Endothelial cell of umbilical vein (primary cell): ENCODE data around the gene PNPLA2. TPM values are rescaled to one million over a fixed set of nuclear protein-coding genes. Genes with fewer than 3 reads are reported as not detected.

Experiments used
- BruUV-seq: library from RNA; stranded (reverse); fragments of 400-500 nt; replicated peaks from 2 replicates; lab custom pipeline; 2021; lab: Mats Ljungman, UMichigan
- CTCF ChIA-PET: fragments of 300-600, 350-600 bp; sonication (Branson Sonifier 250); formaldehyde crosslinking; loops from one replicate; lab custom pipeline; 2021; ENCODE audit warnings: antibody characterized with exemption, inconsistent platforms; lab: Charles Lee
- POLR2A ChIA-PET: fragments of 300-600, 350-600 bp; sonication (Branson Sonifier 250); formaldehyde crosslinking; loops from one replicate; lab custom pipeline; 2021; ENCODE audit warnings: antibody characterized with exemption, inconsistent platforms; lab: Charles Lee
- DNase-seq: peaks from one replicate; pipeline ENCODE4 v3.0.0-alpha.2; 2011; ENCODE audit warnings: low read depth, low spot score
- FAIRE-seq: peaks from 2 replicates; lab custom pipeline; 2011; peaks lifted over from hg19 to GRCh38; lab: Jason Lieb, UNC
- H2AFZ ChIP-seq: 2 replicates; pipeline ENCODE4 v1.6.0; 2012; ENCODE audit warnings: low read depth, low read length, control low read depth, inconsistent platforms
- H3K27ac ChIP-seq: 2 replicates; pipeline ENCODE4 v1.5.1; 2011; ENCODE audit warnings: low read depth, mild to moderate bottlenecking, control low read depth, low read length, moderate library complexity; ENCODE audit not compliant: insufficient read depth
- H3K27me3 ChIP-seq, 2 experiments: 2 replicates each; pipeline versions ENCODE4 v1.6.0 to v1.6.1; 2011; ENCODE audit warnings: low read length in 2 of 2, mixed read lengths in 1 of 2; ENCODE audit not compliant: control insufficient read depth in 2 of 2, insufficient read depth in 2 of 2
- H3K36me3 ChIP-seq, 2 experiments: 2 replicates in 1 of 2; 3 replicates in 1 of 2; pipeline ENCODE4 v1.5.1; 2011; ENCODE audit warnings: low read length in 2 of 2, mild to moderate bottlenecking in 1 of 2, moderate library complexity in 1 of 2; ENCODE audit not compliant: control insufficient read depth in 2 of 2, insufficient read depth in 2 of 2; ENCODE audit errors: extremely low read depth in 1 of 2
- H3K4me1 ChIP-seq: 3 replicates; pipeline ENCODE4 v1.5.1; 2011; ENCODE audit warnings: mild to moderate bottlenecking, low read length; ENCODE audit not compliant: control insufficient read depth, insufficient read depth; ENCODE audit errors: extremely low read depth
- H3K4me2 ChIP-seq: 2 replicates; pipeline ENCODE4 v1.6.1; 2011; ENCODE audit warnings: low read length, control low read depth, mixed read lengths; ENCODE audit not compliant: insufficient read depth
- H3K4me3 ChIP-seq, 3 experiments: fragments of 200-600 bp in 1 of 3; sonication (generic), shearing (Covaris generic) in 1 of 3; replicated peaks in 1 of 3; 2 replicates each; pipeline ENCODE4 v1.5.1; 2011 to 2016; ENCODE audit warnings: control low read depth in 3 of 3, low read length in 3 of 3, mild to moderate bottlenecking in 2 of 3, inconsistent platforms in 1 of 3, low read depth in 1 of 3, moderate library complexity in 1 of 3; ENCODE audit not compliant: insufficient read depth in 1 of 3
- H3K79me2 ChIP-seq: 2 replicates; pipeline ENCODE4 v1.6.0; 2012; ENCODE audit warnings: low read length, inconsistent platforms; ENCODE audit not compliant: control insufficient read depth, insufficient read depth
- H3K9ac ChIP-seq: replicated peaks from 2 replicates; pipeline ENCODE3; 2011; ENCODE audit warnings: low read length, control low read depth; ENCODE audit not compliant: insufficient read depth; ENCODE audit errors: extremely low read depth
- H3K9me1 ChIP-seq: replicated peaks from 3 replicates; pipeline ENCODE4 v1.6.0; 2011; ENCODE audit warnings: mild to moderate bottlenecking, low read length; ENCODE audit not compliant: control insufficient read depth, insufficient read depth; ENCODE audit errors: extremely low read depth
- H3K9me3 ChIP-seq: replicated peaks from 2 replicates; pipeline ENCODE4 v1.5.1; 2012; ENCODE audit warnings: low read length, inconsistent platforms; ENCODE audit not compliant: control insufficient read depth, insufficient read depth
- H4K20me1 ChIP-seq: replicated peaks from 2 replicates; pipeline ENCODE3; 2011; ENCODE audit warnings: mild to moderate bottlenecking, low read length; ENCODE audit not compliant: control insufficient read depth, insufficient read depth; ENCODE audit errors: extremely low read depth
- EZH2 ChIP-seq: IDR thresholded peaks from 2 replicates; pipeline ENCODE4 v1.6.1; 2012; ENCODE audit warnings: borderline replicate concordance, low read depth, mild to moderate bottlenecking, moderate library complexity, low read length, inconsistent platforms; ENCODE audit not compliant: severe bottlenecking
- FOS ChIP-seq: IDR thresholded peaks from 2 replicates; pipeline ENCODE4 v1.6.1; 2011; ENCODE audit warnings: mild to moderate bottlenecking, low read length, moderate library complexity, borderline replicate concordance; ENCODE audit not compliant: insufficient read depth
- GATA2 ChIP-seq: IDR thresholded peaks from 2 replicates; pipeline ENCODE4 v1.7.0; 2011; ENCODE audit warnings: low read depth, mild to moderate bottlenecking, moderate library complexity, mixed read lengths, low read length; ENCODE audit not compliant: insufficient read length, insufficient read depth
- JUN ChIP-seq: IDR thresholded peaks from 2 replicates; pipeline ENCODE4 v1.6.1; 2011; ENCODE audit warnings: borderline replicate concordance, low read depth; ENCODE audit not compliant: insufficient read length, insufficient read depth
- MYC ChIP-seq: IDR thresholded peaks from one replicate; pipeline ENCODE4 v1.6.1; 2011; ENCODE audit warnings: mild to moderate bottlenecking, low read depth, low read length
- POLR2A ChIP-seq: IDR thresholded peaks from 2 replicates; pipeline ENCODE4 v1.6.1; 2012; ENCODE audit warnings: low read depth, mild to moderate bottlenecking, control low read depth, low read length
- POLR2AphosphoS5 ChIP-seq: IDR thresholded peaks from 2 replicates; pipeline ENCODE4 v1.6.1; 2012; ENCODE audit warnings: low read depth, mild to moderate bottlenecking, control low read depth, low read length, moderate library complexity; ENCODE audit not compliant: insufficient read depth
- dilution Hi-C: fragments of 300-500 bp; cut with MboI; formaldehyde crosslinking; loops from one replicate; pipeline ENCODE4 v1.15.0; 2019; ENCODE audit warnings: low sequenced_read_pairs; ENCODE audit not compliant: extremely low pct_ligation_motif_present
- intact Hi-C: fragments of 100-400 bp; cut with micrococcal nuclease; formaldehyde crosslinking; loops from one replicate; pipeline ENCODE4 v1.10.0; 2022
- polyA plus RNA-seq, 4 experiments: library from polyadenylated mRNA; depleted of rRNA in 3 of 4; stranded (reverse) in 3 of 4; unstranded in 1 of 4; fragments of >200 nt; gene quantifications; 2 replicates each; pipeline versions ENCODE4 v1.2.1 to v1.2.3, GENCODE V29; 2011 to 2012; ENCODE audit warnings: missing spikeins in 1 of 4
- total RNA-seq: library from RNA; stranded (reverse); gene quantifications from 2 replicates; pipeline ENCODE4 v1.2.3, GENCODE V29; 2021
- TF ChIP-seq, protein P1 (sequence below), 2 donors: IDR thresholded peaks; 1 replicate in 1 of 2; 2 replicates in 1 of 2; pipeline ENCODE4 v1.5.1; 2011; ENCODE audit warnings: low read length in 2 of 2, mild to moderate bottlenecking in 2 of 2, moderate library complexity in 2 of 2, control low read depth in 1 of 2, inconsistent platforms in 1 of 2, low read depth in 1 of 2; ENCODE audit not compliant: insufficient read depth in 1 of 2; ENCODE audit errors: extremely low read depth in 1 of 2
- TF ChIP-seq, protein P2 (sequence below): IDR thresholded peaks from 2 replicates; pipeline ENCODE4 v1.6.1; 2011; ENCODE audit not compliant: insufficient read depth, insufficient read length

PNPLA2 gene
- total and polyA plus RNA-seq, 2 donors (not counting 3 experiments of a cell fraction or from before 2014, with no cell fraction given), result 73.1 to 75.6 TPM

DNA sequence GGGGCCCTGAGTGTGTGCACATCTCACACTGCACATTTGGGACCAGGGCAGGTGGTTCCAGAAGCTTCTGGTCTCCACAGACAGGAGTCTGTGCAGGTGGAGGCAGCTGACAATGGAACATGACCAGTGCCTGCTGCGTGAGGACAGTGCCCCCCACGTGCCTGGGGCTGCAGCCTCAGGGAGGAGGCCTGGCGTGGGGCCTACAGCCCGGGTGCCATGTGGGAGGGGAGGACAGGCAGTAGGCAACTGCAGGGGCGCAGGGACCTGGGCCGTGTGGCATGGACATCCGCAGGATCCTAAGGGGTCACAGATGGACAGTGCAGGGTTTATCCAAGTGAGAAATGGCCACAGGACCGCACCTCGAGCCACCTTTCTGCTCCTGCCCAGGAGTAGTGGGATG is 52.8 kb downstream of the PNPLA2 start:
- H3K4me3 ChIP-seq, result no peak overlapping the region
- dilution Hi-C loops (no loop called here), intact Hi-C loops (no loop called here)
- no peak overlapping the region for H2AFZ ChIP-seq
- no peaks in the 10 kb centered on the region for H3K27me3 ChIP-seq
- no peaks in the 10 kb centered on the region for H3K79me2 ChIP-seq
- no peak overlapping the region for H3K9ac ChIP-seq
- no peak overlapping the region for H3K27ac ChIP-seq
- no peaks in the 10 kb centered on the region for H3K4me1 ChIP-seq
- no peak overlapping the region for H3K4me2 ChIP-seq
- DNase-seq (no peak), FAIRE-seq (no peak)
- ChIA-PET POLR2A (no interaction called here), CTCF (interaction anchor here (2.5 kb wide), 1 partner anchor 180 kb away, joined by 7 read pairs; no protein-coding TSS in a partner anchor)
- H3K9me1 ChIP-seq, result no peaks in the 10 kb centered on the region
- H3K36me3 ChIP-seq, result no peaks in the 10 kb centered on the region
- BruUV-seq, result no TSS peak
- no peaks in the 10 kb centered on the region for H3K9me3 ChIP-seq
- H4K20me1 ChIP-seq, result no peaks in the 10 kb centered on the region
- no peak for TF ChIP-seq GATA2
- TF ChIP-seq, protein P1, sequence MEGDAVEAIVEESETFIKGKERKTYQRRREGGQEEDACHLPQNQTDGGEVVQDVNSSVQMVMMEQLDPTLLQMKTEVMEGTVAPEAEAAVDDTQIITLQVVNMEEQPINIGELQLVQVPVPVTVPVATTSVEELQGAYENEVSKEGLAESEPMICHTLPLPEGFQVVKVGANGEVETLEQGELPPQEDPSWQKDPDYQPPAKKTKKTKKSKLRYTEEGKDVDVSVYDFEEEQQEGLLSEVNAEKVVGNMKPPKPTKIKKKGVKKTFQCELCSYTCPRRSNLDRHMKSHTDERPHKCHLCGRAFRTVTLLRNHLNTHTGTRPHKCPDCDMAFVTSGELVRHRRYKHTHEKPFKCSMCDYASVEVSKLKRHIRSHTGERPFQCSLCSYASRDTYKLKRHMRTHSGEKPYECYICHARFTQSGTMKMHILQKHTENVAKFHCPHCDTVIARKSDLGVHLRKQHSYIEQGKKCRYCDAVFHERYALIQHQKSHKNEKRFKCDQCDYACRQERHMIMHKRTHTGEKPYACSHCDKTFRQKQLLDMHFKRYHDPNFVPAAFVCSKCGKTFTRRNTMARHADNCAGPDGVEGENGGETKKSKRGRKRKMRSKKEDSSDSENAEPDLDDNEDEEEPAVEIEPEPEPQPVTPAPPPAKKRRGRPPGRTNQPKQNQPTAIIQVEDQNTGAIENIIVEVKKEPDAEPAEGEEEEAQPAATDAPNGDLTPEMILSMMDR (IDR thresholded peaks at IDR 0.05; ENCODE audit: extremely low read depth in 1 of 2, insufficient read depth in 1 of 2, low read depth in 1 of 2, low read length in 2 of 2), result no peak
- TF ChIP-seq, protein P2, sequence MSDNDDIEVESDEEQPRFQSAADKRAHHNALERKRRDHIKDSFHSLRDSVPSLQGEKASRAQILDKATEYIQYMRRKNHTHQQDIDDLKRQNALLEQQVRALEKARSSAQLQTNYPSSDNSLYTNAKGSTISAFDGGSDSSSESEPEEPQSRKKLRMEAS, result no peak
- TF ChIP-seq POLR2AphosphoS5, result no peak
- TF ChIP-seq JUN, result no peak
- no peak for TF ChIP-seq POLR2A
- no peak for TF ChIP-seq FOS
- no peak for TF ChIP-seq MYC
- no peak for TF ChIP-seq EZH2
